Endothelial cell of umbilical vein (primary cell): Measurements from ENCODE around the gene ATP6V1B1. TPM values are rescaled to one million over a fixed set of nuclear protein-coding genes. Genes with fewer than 3 reads are reported as not detected.

Source experiments
- BruUV-seq: library from RNA; stranded (reverse); fragments of 400-500 nt; replicated peaks from 2 replicates; lab custom pipeline; 2021; lab: Mats Ljungman, UMichigan
- CTCF ChIA-PET: fragments of 300-600, 350-600 bp; sonication (Branson Sonifier 250); formaldehyde crosslinking; loops from one replicate; lab custom pipeline; 2021; ENCODE audit warnings: antibody characterized with exemption, inconsistent platforms; lab: Charles Lee
- POLR2A ChIA-PET: fragments of 300-600, 350-600 bp; sonication (Branson Sonifier 250); formaldehyde crosslinking; loops from one replicate; lab custom pipeline; 2021; ENCODE audit warnings: antibody characterized with exemption, inconsistent platforms; lab: Charles Lee
- DNase-seq: peaks from one replicate; pipeline ENCODE4 v3.0.0-alpha.2; 2011; ENCODE audit warnings: low read depth, low spot score
- FAIRE-seq: peaks from 2 replicates; lab custom pipeline; 2011; peaks lifted over from hg19 to GRCh38; lab: Jason Lieb, UNC
- H2AFZ ChIP-seq: 2 replicates; pipeline ENCODE4 v1.6.0; 2012; ENCODE audit warnings: low read depth, low read length, control low read depth, inconsistent platforms
- H3K27ac ChIP-seq: 2 replicates; pipeline ENCODE4 v1.5.1; 2011; ENCODE audit warnings: low read depth, mild to moderate bottlenecking, control low read depth, low read length, moderate library complexity; ENCODE audit not compliant: insufficient read depth
- H3K27me3 ChIP-seq, 2 experiments: 2 replicates each; pipeline versions ENCODE4 v1.6.0 to v1.6.1; 2011; ENCODE audit warnings: low read length in 2 of 2, mixed read lengths in 1 of 2; ENCODE audit not compliant: control insufficient read depth in 2 of 2, insufficient read depth in 2 of 2
- H3K36me3 ChIP-seq, 2 experiments: 2 replicates in 1 of 2; 3 replicates in 1 of 2; pipeline ENCODE4 v1.5.1; 2011; ENCODE audit warnings: low read length in 2 of 2, mild to moderate bottlenecking in 1 of 2, moderate library complexity in 1 of 2; ENCODE audit not compliant: control insufficient read depth in 2 of 2, insufficient read depth in 2 of 2; ENCODE audit errors: extremely low read depth in 1 of 2
- H3K4me1 ChIP-seq: 3 replicates; pipeline ENCODE4 v1.5.1; 2011; ENCODE audit warnings: mild to moderate bottlenecking, low read length; ENCODE audit not compliant: control insufficient read depth, insufficient read depth; ENCODE audit errors: extremely low read depth
- H3K4me2 ChIP-seq: 2 replicates; pipeline ENCODE4 v1.6.1; 2011; ENCODE audit warnings: low read length, control low read depth, mixed read lengths; ENCODE audit not compliant: insufficient read depth
- H3K4me3 ChIP-seq, 3 experiments: fragments of 200-600 bp in 1 of 3; sonication (generic), shearing (Covaris generic) in 1 of 3; replicated peaks in 1 of 3; 2 replicates each; pipeline ENCODE4 v1.5.1; 2011 to 2016; ENCODE audit warnings: control low read depth in 3 of 3, low read length in 3 of 3, mild to moderate bottlenecking in 2 of 3, inconsistent platforms in 1 of 3, low read depth in 1 of 3, moderate library complexity in 1 of 3; ENCODE audit not compliant: insufficient read depth in 1 of 3
- H3K79me2 ChIP-seq: 2 replicates; pipeline ENCODE4 v1.6.0; 2012; ENCODE audit warnings: low read length, inconsistent platforms; ENCODE audit not compliant: control insufficient read depth, insufficient read depth
- H3K9ac ChIP-seq: replicated peaks from 2 replicates; pipeline ENCODE3; 2011; ENCODE audit warnings: low read length, control low read depth; ENCODE audit not compliant: insufficient read depth; ENCODE audit errors: extremely low read depth
- H3K9me1 ChIP-seq: replicated peaks from 3 replicates; pipeline ENCODE4 v1.6.0; 2011; ENCODE audit warnings: mild to moderate bottlenecking, low read length; ENCODE audit not compliant: control insufficient read depth, insufficient read depth; ENCODE audit errors: extremely low read depth
- H3K9me3 ChIP-seq: replicated peaks from 2 replicates; pipeline ENCODE4 v1.5.1; 2012; ENCODE audit warnings: low read length, inconsistent platforms; ENCODE audit not compliant: control insufficient read depth, insufficient read depth
- H4K20me1 ChIP-seq: replicated peaks from 2 replicates; pipeline ENCODE3; 2011; ENCODE audit warnings: mild to moderate bottlenecking, low read length; ENCODE audit not compliant: control insufficient read depth, insufficient read depth; ENCODE audit errors: extremely low read depth
- CTCF ChIP-seq, 2 donors: IDR thresholded peaks; 1 replicate in 1 of 2; 2 replicates in 1 of 2; pipeline ENCODE4 v1.5.1; 2011; ENCODE audit warnings: low read length in 2 of 2, mild to moderate bottlenecking in 2 of 2, moderate library complexity in 2 of 2, control low read depth in 1 of 2, inconsistent platforms in 1 of 2, low read depth in 1 of 2; ENCODE audit not compliant: insufficient read depth in 1 of 2; ENCODE audit errors: extremely low read depth in 1 of 2
- EZH2 ChIP-seq: IDR thresholded peaks from 2 replicates; pipeline ENCODE4 v1.6.1; 2012; ENCODE audit warnings: borderline replicate concordance, low read depth, mild to moderate bottlenecking, moderate library complexity, low read length, inconsistent platforms; ENCODE audit not compliant: severe bottlenecking
- FOS ChIP-seq: IDR thresholded peaks from 2 replicates; pipeline ENCODE4 v1.6.1; 2011; ENCODE audit warnings: mild to moderate bottlenecking, low read length, moderate library complexity, borderline replicate concordance; ENCODE audit not compliant: insufficient read depth
- GATA2 ChIP-seq: IDR thresholded peaks from 2 replicates; pipeline ENCODE4 v1.7.0; 2011; ENCODE audit warnings: low read depth, mild to moderate bottlenecking, moderate library complexity, mixed read lengths, low read length; ENCODE audit not compliant: insufficient read length, insufficient read depth
- JUN ChIP-seq: IDR thresholded peaks from 2 replicates; pipeline ENCODE4 v1.6.1; 2011; ENCODE audit warnings: borderline replicate concordance, low read depth; ENCODE audit not compliant: insufficient read length, insufficient read depth
- MAX ChIP-seq: IDR thresholded peaks from 2 replicates; pipeline ENCODE4 v1.6.1; 2011; ENCODE audit not compliant: insufficient read depth, insufficient read length
- MYC ChIP-seq: IDR thresholded peaks from one replicate; pipeline ENCODE4 v1.6.1; 2011; ENCODE audit warnings: mild to moderate bottlenecking, low read depth, low read length
- POLR2A ChIP-seq: IDR thresholded peaks from 2 replicates; pipeline ENCODE4 v1.6.1; 2012; ENCODE audit warnings: low read depth, mild to moderate bottlenecking, control low read depth, low read length
- POLR2AphosphoS5 ChIP-seq: IDR thresholded peaks from 2 replicates; pipeline ENCODE4 v1.6.1; 2012; ENCODE audit warnings: low read depth, mild to moderate bottlenecking, control low read depth, low read length, moderate library complexity; ENCODE audit not compliant: insufficient read depth
- dilution Hi-C: fragments of 300-500 bp; cut with MboI; formaldehyde crosslinking; loops from one replicate; pipeline ENCODE4 v1.15.0; 2019; ENCODE audit warnings: low sequenced_read_pairs; ENCODE audit not compliant: extremely low pct_ligation_motif_present
- intact Hi-C: fragments of 100-400 bp; cut with micrococcal nuclease; formaldehyde crosslinking; loops from one replicate; pipeline ENCODE4 v1.10.0; 2022
- polyA plus RNA-seq, 4 experiments: library from polyadenylated mRNA; depleted of rRNA in 3 of 4; stranded (reverse) in 3 of 4; unstranded in 1 of 4; fragments of >200 nt; gene quantifications; 2 replicates each; pipeline versions ENCODE4 v1.2.1 to v1.2.3, GENCODE V29; 2011 to 2012; ENCODE audit warnings: missing spikeins in 1 of 4
- total RNA-seq: library from RNA; stranded (reverse); gene quantifications from 2 replicates; pipeline ENCODE4 v1.2.3, GENCODE V29; 2021

ATP6V1B1 gene
- total and polyA plus RNA-seq, 2 donors (not counting 3 experiments of a cell fraction or from before 2014, with no cell fraction given): 0.77 TPM; not detected in 1

- dilution Hi-C loops (no loop called here), intact Hi-C loops (no loop called here)
- no peaks in the 10 kb centered on the region for H3K36me3 ChIP-seq
- no peaks in the 10 kb centered on the region for H4K20me1 ChIP-seq
- H3K79me2 ChIP-seq: no peaks in the 10 kb centered on the region
- H3K9ac ChIP-seq: no peak overlapping the region
- no peak overlapping the region for H3K4me3 ChIP-seq
- H3K9me3 ChIP-seq: no peaks in the 10 kb centered on the region
- BruUV-seq: no TSS peak
- no peaks in the 10 kb centered on the region for H3K4me1 ChIP-seq
- ChIA-PET POLR2A (no interaction called here), CTCF (interaction anchor here (1.0 kb wide), 1 partner anchor 17 kb away, joined by 4 read pairs; no protein-coding TSS in a partner anchor)
- H3K27me3 ChIP-seq: peaks cover 0 to 8% of the 10 kb centered on the region in 2 experiments
- no peak for DNase-seq
- H3K4me2 ChIP-seq: no peak overlapping the region
- no peaks in the 10 kb centered on the region for H3K9me1 ChIP-seq
- no peak for TF ChIP-seq GATA2
- TF ChIP-seq JUN: no peak
- TF ChIP-seq CTCF (IDR thresholded peaks at IDR 0.05; ENCODE audit: extremely low read depth in 1 of 2, insufficient read depth in 1 of 2, low read depth in 1 of 2, low read length in 2 of 2): no peak
- TF ChIP-seq POLR2A: no peak
- no peak for TF ChIP-seq MYC
- no peak for TF ChIP-seq EZH2
- TF ChIP-seq POLR2AphosphoS5: no peak
- no peak for TF ChIP-seq FOS
- TF ChIP-seq MAX: no peak
- H3K27ac ChIP-seq: no peak overlapping the region
- FAIRE-seq: no peak
- H2AFZ ChIP-seq: no peak overlapping the region
Measured at GRCh38 chr2:70931376-70932000, 4.2 kb upstream of the ATP6V1B1 start.
